ENCODE data around the gene SMIM24.

GRCh38 chr19:3519126-3519525 lies 38.8 kb upstream of the SMIM24 start:
- no peak for TF ChIP-seq CTCF (IDR thresholded peaks at IDR 0.05; ENCODE audit: low read depth, low read length)
- TF ChIP-seq EZH2phosphoT487 (IDR thresholded peaks at IDR 0.05; ENCODE audit: low read depth) = no peak
